Nephron (organoid): ENCODE measurements around the gene DNPH1.

Source experiments
- H3K27ac Mint-ChIP-seq, 3 experiments: 2 replicates each; pipeline ENCODE4 v1.8.0; 2020; ENCODE audit warnings: mixed read lengths in 3 of 3, mild to moderate bottlenecking in 2 of 3, moderate library complexity in 1 of 3
- H3K27me3 Mint-ChIP-seq: 2 replicates; pipeline ENCODE4 v1.8.0; 2021; ENCODE audit warnings: low read depth, mild to moderate bottlenecking, moderate library complexity, mixed read lengths
- H3K36me3 Mint-ChIP-seq: 2 replicates; pipeline ENCODE4 v1.8.0; 2020; ENCODE audit warnings: low read depth, mixed read lengths
- H3K4me1 Mint-ChIP-seq: 2 replicates; pipeline ENCODE4 v1.8.0; 2020; ENCODE audit warnings: mixed read lengths
- H3K4me3 Mint-ChIP-seq, 3 experiments: 2 replicates each; pipeline ENCODE4 v1.8.0; 2020; ENCODE audit warnings: mild to moderate bottlenecking in 3 of 3, mixed read lengths in 3 of 3, moderate library complexity in 2 of 3
- H3K9me3 Mint-ChIP-seq: 2 replicates; pipeline ENCODE4 v1.8.0; 2020; ENCODE audit warnings: mixed read lengths
- TF ChIP-seq, protein P1 (sequence below), 3 experiments: fragments of 200-600 bp; sonication (generic); IDR thresholded peaks; one replicate each; pipeline ENCODE4 v1.5.0; 2021; ENCODE audit warnings: antibody characterized with exemption in 3 of 3; ENCODE audit not compliant: unreplicated experiment in 3 of 3

Gene DNPH1

GRCh38 chr6:43180058-43180457, 49.2 kb downstream of the DNPH1 start:
- H3K27me3 Mint-ChIP-seq = no peaks in the 10 kb centered on the region
- H3K27ac Mint-ChIP-seq = peak overlapping the region in 2 of 3 experiments; percentile 89 to 91
- TF ChIP-seq, protein P1, sequence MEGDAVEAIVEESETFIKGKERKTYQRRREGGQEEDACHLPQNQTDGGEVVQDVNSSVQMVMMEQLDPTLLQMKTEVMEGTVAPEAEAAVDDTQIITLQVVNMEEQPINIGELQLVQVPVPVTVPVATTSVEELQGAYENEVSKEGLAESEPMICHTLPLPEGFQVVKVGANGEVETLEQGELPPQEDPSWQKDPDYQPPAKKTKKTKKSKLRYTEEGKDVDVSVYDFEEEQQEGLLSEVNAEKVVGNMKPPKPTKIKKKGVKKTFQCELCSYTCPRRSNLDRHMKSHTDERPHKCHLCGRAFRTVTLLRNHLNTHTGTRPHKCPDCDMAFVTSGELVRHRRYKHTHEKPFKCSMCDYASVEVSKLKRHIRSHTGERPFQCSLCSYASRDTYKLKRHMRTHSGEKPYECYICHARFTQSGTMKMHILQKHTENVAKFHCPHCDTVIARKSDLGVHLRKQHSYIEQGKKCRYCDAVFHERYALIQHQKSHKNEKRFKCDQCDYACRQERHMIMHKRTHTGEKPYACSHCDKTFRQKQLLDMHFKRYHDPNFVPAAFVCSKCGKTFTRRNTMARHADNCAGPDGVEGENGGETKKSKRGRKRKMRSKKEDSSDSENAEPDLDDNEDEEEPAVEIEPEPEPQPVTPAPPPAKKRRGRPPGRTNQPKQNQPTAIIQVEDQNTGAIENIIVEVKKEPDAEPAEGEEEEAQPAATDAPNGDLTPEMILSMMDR (IDR thresholded peaks at IDR 0.05; ENCODE audit: unreplicated experiment in 3 of 3) = no peak
- peak overlapping the region in 1 of 3 experiments; percentile 88 for H3K4me3 Mint-ChIP-seq
- no peaks in the 10 kb centered on the region for H3K9me3 Mint-ChIP-seq
- H3K4me1 Mint-ChIP-seq = peaks cover 34% of the 10 kb centered on the region
- peaks cover 29% of the 10 kb centered on the region for H3K36me3 Mint-ChIP-seq

- no peak overlapping the region for H3K4me3 Mint-ChIP-seq
- H3K4me1 Mint-ChIP-seq = peaks cover 39% of the 10 kb centered on the region
- peak overlapping the region in 1 of 3 experiments; percentile 45 for H3K27ac Mint-ChIP-seq
- H3K27me3 Mint-ChIP-seq = no peaks in the 10 kb centered on the region
- H3K36me3 Mint-ChIP-seq = peaks cover 31% of the 10 kb centered on the region
- TF ChIP-seq, protein P1 (IDR thresholded peaks at IDR 0.05; ENCODE audit: unreplicated experiment in 3 of 3) = no peak
- no peaks in the 10 kb centered on the region for H3K9me3 Mint-ChIP-seq
Measured at GRCh38 chr6:43178951-43179830, 50.1 kb downstream of the DNPH1 start.

DNA sequence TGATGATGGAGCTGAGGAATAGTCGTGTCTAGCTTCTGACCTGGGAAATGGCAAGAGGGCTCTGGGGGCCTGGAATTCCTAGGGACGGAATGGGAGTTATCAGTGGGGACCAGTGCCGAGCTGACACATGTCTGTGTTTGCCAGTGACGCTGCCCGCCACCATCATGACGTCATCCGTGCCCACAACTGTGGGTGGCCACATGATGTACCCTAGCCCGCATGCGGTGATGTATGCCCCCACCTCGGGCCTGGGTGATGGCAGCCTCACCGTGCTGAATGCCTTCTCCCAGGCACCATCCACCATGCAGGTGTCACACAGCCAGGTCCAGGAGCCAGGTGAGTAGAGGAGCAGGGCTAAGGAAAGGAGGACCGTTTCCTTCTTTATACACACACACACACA, 51.1 kb downstream of the DNPH1 start:
- peaks cover 29% of the 10 kb centered on the region for H3K36me3 Mint-ChIP-seq
- H3K27me3 Mint-ChIP-seq = no peaks in the 10 kb centered on the region
- H3K27ac Mint-ChIP-seq = peak overlapping the region in 2 of 3 experiments; percentile 37 to 45
- H3K9me3 Mint-ChIP-seq = no peaks in the 10 kb centered on the region
- H3K4me1 Mint-ChIP-seq = peaks cover 41% of the 10 kb centered on the region
- H3K4me3 Mint-ChIP-seq = no peak overlapping the region
- TF ChIP-seq, protein P1 (IDR thresholded peaks at IDR 0.05; ENCODE audit: unreplicated experiment in 3 of 3) = no peak

DNA sequence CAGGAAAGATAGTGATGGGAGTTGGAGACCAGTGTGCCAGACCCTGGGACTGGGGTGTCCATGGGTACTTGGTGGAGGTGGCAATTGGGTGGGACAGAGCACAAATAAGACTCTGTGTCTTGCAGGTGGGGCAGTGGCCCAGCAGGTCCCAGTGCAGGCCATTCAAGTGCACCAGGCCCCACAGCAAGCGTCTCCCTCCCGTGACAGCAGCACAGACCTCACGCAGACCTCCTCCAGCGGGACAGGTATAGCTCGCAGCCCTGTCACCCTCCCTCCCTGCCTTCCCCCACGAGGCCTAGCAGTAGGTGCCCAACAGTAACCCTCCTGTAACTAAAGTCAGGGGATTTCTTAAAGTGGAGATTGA, 52.9 kb downstream of the DNPH1 start:
- Mint-ChIP-seq H3K27ac (no peak overlapping the region), H3K9me3 (no peaks in the 10 kb centered on the region), H3K4me3 (no peak overlapping the region), H3K36me3 (peaks cover 29% of the 10 kb centered on the region), H3K27me3 (peaks cover 4% of the 10 kb centered on the region), H3K4me1 (peaks cover 39% of the 10 kb centered on the region)
- TF ChIP-seq, protein P1 (IDR thresholded peaks at IDR 0.05; ENCODE audit: unreplicated experiment in 3 of 3) = no peak

- H3K4me1 Mint-ChIP-seq = peaks cover 33% of the 10 kb centered on the region
- peaks cover 29% of the 10 kb centered on the region for H3K36me3 Mint-ChIP-seq
- peaks cover 4% of the 10 kb centered on the region for H3K27me3 Mint-ChIP-seq
- no peak overlapping the region for H3K27ac Mint-ChIP-seq
- H3K9me3 Mint-ChIP-seq = no peaks in the 10 kb centered on the region
- no peak overlapping the region for H3K4me3 Mint-ChIP-seq
- TF ChIP-seq, protein P1 (IDR thresholded peaks at IDR 0.05; ENCODE audit: unreplicated experiment in 3 of 3) = no peak
Measured at GRCh38 chr6:43175676-43176422, 53.4 kb downstream of the DNPH1 start.
